ENCODE results near the gene RFTN2. TPM values are rescaled to one million over a fixed set of nuclear protein-coding genes. Genes with fewer than 3 reads are reported as not detected.
"Not testable (repeated sequence)": the region's sequence is repeated elsewhere in the genome, so short reads cannot be mapped to it uniquely, and the experiment has no call there.

Gene RFTN2
- total RNA-seq, 1 experiment from 2014 or later, result 0.87 TPM

DNA sequence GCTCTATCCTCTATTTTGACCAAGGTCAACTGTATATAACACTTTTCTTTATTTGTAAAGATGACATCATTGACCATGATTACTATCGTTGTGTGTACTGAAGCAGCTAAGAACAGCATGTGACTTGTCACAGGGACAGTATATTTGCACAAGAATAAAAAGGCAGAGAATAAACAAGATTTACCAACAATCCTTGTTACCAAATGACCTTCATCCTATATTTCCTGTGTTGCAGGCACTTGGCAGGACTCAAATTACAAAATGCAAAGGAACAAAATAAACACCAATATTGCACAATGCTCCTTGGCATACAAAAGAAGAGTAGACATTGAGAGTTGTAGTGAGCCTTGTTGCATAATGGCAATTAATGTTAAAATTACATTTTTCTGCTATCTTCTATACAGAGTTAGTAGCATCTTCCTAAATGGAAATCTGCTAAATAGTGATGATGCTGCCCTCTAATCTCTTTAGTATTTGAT, 61.8 kb downstream of the RFTN2 start:
- DNase-seq (ENCODE audit: extremely low read depth, low read depth), result peak; percentile 78

DNA sequence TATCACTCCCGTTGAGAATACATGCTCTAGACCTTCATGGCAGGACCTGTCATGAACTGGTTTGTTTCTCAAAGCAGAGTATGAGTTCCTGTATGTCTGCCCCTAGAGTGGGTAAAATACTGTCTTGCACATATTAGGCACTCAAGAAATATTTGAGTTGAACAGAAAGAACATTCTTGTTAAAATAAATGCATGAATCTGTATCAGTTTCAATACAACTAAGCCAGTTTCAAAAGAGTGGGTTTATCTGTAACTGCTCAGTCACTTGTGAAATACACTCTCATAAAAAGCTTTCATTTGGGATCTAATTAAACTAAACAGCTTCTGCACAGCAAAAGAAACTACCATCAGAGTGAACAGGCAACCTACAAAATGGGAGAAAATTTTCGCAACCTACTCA, 69.2 kb downstream of the RFTN2 start:
- no peak for DNase-seq (ENCODE audit: extremely low read depth, low read depth)

DNA sequence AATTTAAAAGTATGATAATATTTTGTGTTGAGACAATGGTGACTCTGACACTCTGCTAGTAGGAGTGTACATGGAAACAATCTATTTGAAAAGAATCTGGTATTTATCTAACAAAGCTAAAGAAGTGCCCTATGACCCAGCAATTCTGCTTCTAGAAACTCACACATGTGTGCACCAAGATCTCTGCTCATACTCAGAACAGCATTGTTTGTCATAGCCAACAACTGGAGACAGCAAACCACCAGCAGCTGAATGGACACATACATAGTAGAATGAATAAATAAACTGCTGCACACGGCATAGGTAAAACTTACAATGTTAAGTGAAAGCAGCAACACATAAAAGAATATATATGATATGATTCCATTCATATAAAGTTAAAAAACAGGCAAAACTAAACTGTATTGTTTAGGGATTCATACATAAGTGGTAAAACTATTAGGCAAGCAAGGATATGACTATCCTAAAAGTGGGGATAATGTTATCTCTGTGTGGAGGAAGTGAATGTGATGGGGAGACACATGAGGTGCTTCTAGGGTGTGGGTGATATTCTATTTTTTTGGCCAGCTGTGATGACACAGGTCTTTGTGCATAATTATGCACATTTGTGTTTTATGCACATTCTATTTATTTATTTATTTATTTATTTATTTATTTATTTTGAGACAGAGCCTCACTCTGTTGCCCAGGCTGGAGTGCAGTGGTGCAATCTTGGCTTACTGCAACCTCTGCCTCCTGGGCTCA, 71.1 kb downstream of the RFTN2 start:
- no peak for DNase-seq (ENCODE audit: extremely low read depth, low read depth)

DNA sequence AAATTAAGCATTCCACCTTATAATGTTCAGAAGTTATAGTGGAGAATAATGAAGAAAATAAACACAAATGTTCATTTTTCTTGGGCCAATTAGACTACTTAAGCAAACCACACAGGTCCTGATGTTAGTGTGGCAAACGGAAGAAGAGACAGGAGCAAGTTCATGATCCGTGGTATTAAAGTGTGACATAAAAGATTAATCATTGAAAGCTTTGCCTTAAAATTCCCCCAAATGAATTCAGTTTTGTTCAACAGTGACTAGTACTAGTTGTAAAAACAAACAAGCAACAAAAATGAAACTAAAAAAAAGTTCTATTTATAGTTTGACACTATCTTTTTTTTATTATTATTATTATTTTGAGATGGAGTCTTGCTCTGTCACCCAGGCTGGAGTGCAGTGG, 73.7 kb downstream of the RFTN2 start:
- DNase-seq (ENCODE audit: extremely low read depth, low read depth), result no peak

DNA sequence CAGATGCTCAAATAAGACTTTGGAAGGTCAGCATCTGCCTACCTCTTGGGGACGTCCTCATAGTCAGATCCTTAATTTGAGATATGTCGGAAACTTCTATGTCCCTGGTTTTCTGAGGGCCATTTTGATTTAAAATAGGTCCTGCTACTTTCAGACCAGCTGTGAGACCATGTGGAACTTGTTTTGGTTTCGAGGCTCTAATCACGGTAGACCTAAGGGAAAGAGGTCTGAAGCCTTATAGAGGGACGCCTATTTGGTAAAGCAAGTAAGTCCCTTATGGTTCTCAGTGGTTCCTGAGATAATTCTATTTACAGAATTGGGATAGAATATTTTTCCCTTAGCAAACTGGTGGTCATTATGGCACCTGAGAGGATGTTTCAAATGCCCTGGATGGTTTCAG, 75.1 kb downstream of the RFTN2 start:
- DNase-seq (ENCODE audit: extremely low read depth, low read depth), result no peak

DNA sequence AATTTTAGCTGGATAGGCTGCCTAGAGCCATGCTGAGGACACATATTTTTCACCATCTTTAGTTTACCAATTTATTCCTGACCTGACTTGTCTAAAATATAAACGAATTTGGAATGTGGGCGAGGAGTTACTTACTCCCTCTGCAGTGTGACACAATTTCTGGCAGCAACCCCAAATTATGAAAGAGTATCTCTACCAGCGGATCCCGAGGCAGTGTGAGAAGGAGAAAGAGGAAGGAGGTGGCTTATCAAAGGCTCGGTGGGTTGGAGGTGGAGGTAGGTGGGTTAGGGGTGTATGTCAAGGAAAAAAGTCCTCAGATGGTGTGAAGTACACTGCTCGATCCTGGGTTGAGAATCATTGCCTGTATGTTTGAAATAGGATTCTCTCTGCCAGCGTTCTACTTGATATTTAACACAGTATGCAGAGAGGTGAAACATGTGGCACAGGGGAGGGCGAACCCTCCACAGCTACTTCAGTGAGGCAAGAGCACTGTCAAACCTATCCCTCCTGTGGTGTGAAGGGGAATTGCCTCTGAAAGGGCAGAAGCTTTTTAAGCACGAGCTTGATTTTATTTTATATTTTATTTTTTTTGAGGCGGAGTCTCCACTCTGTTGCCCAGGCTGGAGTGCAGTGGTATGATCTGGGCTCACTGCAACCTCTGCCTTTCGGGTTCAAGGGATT, 76.0 kb downstream of the RFTN2 start:
- DNase-seq (ENCODE audit: extremely low read depth, low read depth), result peak; percentile 47

DNA sequence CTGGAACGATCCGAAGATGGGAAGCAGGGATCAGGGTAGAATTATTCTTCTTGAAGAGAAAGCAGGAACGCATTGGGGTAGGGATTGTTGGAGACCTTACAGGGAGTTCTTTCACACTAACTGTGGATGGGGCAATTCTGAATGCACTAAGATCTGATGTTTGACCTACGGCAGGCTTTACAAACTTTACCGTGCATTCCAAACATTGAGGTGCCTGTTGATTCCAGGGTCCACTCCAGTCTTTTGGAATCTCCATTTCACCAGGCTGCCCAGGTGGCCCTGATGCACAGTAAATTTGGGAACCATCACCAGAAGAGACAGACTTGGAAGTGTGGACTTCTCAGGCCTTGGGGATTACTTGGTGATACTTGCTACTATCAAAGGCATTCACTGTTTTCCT, 76.9 kb downstream of the RFTN2 start:
- no peak for DNase-seq (ENCODE audit: extremely low read depth, low read depth)

DNA sequence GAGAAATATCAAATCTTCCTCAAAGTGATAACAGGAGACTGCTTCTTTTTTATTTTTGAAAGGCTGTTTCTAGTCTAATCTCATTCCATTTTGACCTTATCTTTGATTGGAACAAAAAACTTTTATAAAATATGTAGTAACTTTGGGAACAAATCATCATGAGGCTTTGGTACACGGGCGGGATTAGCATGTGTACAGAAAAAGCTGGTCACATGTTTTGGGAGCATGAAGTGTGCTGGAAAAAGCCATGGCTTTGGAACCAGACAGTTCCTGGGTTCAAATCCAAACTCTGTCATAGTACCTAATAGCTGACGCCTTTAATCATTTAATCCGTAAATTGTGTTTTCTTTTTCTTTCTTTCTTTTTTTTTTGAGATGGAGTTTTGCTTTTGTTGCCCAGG, 78.2 kb downstream of the RFTN2 start:
- DNase-seq (ENCODE audit: extremely low read depth, low read depth), result no peak

DNA sequence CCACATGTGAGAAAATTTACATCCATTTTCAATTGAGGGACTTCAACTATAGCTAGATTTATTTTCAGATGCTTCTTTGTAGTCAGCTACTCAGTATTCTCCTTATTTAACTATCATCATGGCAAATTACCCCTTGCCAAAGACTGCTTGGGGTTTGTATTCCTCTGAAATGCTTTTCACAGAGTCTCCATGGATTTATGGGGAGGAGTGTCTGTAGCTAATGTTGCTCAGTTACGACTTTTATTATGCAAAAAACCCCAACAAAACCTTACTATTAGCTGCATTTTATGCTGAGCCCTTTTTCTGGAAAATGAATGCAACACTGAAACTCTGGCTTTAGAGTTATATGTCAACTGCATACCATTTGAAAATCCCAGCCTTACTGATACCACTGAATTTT, 78.6 kb downstream of the RFTN2 start:
- DNase-seq (ENCODE audit: extremely low read depth, low read depth), result no peak

DNA sequence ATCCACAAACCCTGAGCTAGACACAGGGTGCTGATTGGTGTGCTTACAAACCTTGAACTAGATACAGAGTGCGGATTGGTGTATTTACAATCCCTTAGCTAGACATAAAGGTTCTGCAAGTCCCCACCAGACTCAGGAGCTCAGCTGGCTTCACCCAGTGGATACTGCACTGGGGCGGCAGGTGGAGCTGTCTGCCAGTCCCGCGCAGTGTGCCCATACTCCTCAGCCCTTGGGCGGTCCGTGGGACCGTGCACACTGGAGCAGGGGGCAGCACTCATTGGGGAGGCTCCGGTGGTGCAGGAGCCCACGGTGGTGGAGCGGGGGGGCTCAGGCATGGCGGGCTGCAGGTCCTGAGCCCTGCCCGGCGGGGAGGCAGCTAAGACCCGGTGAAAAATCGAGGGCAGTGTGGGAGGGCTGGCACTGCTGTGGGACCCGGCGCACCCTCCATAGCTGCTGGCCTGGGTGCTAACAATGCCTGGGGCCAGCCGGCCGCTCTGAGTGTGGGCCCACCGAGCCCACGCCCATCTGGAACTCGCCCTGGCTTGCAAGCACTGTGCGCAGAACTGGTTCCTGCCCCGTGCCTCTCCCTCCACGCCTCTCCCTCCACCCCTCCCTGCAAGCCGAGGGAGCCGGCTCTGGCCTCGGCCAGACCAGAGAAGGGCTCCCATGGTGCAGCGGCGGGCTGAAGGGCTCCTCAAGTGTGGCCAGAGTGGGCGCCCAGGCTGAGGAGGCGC, 83.9 kb downstream of the RFTN2 start:
- DNase-seq (ENCODE audit: extremely low read depth, low read depth), result no peak

DNA sequence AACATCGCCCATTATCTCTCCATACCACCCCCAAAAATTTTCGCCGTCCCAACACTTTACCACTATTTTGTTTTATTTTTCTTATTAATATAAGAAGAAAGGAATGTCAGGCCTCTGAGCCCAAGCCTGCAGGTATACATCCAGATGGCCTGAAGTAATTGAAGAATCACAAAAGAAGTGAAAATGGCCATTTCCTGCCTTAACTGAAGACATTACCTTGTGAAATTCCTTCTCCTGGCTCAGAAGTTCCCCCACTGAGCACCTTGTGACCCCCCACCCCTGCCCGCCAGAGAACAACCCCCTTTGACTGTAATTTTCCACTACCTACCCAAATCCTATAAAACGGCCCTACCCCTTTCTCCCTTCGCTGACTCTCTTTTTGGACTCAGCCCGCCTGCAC, 88.1 kb downstream of the RFTN2 start:
- DNase-seq (ENCODE audit: extremely low read depth, low read depth), result not testable (repeated sequence)

DNA sequence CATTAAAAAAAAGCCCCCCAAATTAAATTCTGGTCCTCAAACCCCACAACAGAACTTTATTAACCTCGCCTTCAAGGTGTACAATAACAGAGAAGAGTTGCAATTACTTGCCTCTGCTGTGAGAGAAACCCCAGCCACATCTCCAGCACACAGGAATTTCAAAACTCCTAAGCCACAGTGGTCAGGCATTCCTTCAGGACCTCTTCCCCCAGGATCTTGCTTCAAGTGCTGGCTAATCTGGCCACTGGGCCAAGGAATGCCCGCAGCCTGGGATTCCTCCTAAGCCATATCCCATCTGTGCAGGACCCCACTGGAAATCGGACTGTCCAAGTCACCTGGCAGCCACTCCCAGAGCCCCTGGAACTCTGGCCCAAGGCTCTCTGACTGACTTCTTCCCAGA, 95.2 kb downstream of the RFTN2 start:
- not testable (repeated sequence) for DNase-seq (ENCODE audit: extremely low read depth, low read depth)

DNA sequence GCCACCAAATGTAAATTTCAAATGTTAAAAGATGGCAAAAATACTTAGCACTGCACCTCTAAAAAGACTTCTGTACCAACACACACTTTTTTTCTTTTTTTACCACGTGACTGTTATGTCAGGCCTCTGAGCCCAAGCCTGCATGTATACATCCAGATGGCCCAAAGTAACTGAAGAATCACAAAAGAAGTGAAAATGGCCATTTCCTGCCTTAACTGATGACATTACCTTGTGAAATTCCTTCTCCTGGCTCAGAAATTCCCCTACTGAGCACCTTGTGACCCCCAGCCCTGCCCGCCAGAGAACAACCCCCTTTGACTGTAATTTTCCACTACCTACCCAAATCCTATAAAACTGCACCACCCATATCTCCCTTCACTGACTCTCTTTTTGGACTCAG, 97.1 kb downstream of the RFTN2 start:
- not testable (repeated sequence) for DNase-seq (ENCODE audit: extremely low read depth, low read depth)

DNA sequence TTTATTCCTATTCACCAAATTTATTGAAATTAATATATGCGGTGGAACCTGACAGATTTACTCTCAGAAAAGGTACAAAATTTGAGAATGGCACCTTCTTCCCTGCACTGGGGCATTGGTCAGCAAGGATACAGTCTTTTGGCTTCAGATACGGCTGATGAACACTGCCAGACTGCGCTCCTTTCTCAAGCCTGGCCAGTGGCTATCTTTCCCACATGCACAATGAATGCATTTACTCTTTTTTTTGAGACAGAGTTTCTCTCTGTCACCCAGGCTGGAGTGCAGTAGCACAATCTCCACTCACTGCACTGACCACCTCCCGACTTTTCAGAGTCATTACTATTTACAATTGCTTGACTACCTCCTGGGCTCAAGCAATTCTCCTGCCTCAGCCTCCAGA, 97.9 kb downstream of the RFTN2 start:
- no peak for DNase-seq (ENCODE audit: extremely low read depth, low read depth)

DNA sequence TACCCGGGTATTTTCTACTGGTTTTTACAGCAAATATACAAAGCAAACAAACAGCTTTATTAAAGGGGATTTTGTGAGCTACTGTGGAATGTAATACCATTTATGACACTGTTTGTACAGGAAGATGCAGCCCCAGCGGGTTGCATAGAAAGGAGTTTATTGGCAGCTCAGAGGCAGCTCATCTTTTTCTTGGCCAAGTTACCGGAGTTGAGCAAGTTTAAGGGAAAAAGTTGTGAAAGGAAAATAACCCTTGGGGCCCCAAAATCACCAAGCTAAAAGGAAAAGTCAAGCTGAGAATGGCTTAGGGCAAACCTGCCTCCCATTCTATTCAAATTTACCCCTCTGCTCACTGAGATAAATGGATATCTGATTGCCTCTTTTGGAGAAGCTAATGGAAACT, 98.8 kb downstream of the RFTN2 start:
- peak; percentile 93 for DNase-seq (ENCODE audit: extremely low read depth, low read depth)

DNA sequence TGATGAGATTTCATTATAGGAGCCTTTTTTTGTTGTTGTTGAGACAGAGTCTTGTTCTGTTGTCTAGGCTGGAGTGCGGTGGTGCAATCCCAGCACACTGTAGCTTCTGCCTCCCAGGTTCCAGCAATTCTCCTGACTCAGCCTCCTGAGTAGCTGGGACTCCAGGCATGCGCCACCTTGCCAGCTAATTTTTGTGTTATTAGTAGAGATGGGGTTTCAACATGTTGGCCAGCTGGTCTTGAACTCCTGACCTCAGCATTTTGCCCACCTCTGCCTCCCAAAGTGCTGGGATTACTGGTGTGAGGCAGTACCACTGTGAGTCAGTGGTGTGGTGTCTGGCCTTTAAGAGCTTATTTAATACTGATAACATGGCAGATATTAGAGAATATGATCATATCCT, 99.4 kb downstream of the RFTN2 start:
- DNase-seq (ENCODE audit: extremely low read depth, low read depth), result peak; percentile 79

DNA sequence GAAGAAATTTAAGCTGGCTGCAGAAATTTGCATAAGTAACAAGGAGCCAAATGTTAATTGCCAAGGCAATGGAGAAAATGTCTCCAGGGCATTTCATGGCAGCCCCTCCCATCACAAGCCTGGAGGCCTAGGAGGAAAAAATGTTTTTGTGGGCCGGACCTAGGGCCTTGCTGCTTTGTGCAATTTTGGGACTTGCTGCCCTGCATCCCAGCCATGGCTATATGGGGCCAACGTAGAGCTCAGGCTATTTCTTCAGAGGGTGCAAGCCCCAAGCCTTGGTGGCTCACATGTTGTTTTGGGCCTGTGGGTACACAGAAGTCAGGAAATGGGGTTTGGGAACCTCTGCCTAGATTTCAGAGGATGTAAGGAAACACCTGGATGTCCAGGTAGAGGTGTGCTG, 101.8 kb downstream of the RFTN2 start:
- no peak for DNase-seq (ENCODE audit: extremely low read depth, low read depth)

DNA sequence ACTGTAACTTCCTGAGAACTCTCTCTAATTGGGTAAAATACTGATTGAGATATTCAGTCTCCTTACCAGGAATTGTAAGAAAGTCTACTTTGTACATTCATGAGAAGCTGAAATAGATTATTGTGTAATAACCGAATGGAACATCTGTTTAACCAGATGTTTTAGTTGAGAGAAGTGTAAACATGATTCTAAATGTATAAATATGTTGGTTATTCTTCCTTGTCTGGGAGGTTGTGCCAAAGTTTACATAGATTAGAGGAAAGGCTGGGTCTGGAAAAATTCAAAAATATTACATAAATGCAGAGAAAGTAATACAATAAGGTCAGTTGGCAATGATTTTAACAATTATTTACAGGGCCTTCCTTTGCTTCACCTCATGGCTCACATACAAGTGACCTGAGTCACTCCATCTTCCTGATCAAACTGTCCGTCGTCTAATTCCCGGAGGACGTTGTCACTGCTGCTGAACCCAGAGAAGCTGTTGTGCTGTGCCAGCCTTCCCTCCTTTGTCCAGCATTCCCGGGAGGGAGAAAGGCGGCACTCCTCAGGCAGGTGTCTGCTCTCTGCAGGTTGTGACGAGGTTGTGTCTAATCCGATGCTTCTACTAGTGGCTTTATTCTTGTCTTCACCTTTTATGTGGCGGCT, 103.6 kb downstream of the RFTN2 start:
- DNase-seq (ENCODE audit: extremely low read depth, low read depth), result no peak

DNA sequence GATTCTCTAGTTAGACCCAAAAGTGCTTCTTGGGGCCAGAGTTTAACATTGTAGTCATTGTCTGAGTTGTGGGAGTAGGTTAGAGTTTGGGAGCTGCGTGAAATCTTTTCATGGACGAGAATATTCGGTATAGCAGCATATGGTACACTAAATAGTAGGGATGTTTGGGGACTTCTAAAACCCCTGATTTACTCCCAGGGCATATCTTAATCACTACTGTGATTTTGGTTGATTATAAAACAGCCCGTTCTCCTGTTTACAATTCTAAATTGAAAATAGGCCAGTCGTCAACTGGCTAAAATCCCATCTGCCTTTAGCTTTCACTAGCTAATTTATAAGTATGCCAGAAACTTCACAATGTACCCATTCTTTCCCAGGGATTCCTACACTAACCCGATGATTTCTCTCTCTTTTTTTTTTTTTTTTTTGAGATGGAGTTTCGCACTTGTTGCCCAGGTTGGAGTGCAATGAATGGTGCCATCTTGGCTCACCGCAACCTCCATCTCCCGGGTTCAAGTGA, 115.2 kb downstream of the RFTN2 start:
- DNase-seq (ENCODE audit: extremely low read depth, low read depth), result no peak

DNA sequence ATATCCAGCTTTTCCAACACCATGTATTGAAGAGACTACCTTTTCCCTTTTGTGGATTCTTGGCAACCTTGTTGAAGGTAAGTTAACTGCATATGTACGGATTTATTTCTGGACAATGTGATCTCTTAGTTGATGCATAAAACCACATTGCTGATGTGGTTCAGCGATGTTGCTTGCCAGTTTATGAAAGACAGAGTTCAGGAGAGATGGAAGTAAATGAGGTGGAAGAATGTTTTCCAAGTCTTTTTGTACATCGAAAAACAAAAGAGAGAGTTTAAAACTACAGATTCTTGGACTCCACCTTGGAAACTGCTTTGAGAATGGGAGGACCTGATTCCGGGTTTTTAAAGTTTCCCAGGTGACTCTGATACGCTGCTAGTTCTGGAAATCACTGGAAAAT, 115.7 kb downstream of the RFTN2 start:
- no peak for DNase-seq (ENCODE audit: extremely low read depth, low read depth)

DNA sequence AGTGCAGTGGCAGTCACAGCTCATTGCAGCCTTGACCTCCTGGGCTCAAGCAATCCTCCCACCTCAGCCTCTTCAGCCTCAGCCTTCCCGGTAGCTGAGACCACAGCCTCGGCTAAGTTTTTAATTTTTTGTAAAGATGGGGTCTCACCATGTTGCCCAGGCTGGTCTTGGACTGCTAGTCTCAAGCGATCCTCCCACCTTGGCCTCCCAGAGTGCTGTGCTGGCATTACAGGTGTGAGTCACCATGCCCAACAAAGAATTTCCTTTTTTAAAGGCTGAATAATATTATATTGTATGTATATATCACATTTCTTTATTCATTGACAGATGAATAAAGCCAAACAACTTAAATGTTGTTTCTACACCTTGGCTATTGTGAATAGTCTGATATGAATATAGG, 117.0 kb downstream of the RFTN2 start:
- DNase-seq (ENCODE audit: extremely low read depth, low read depth), result no peak

Measured in NCI-H460 (cell line).